ENCODE results near the gene EID2B. TPM values are rescaled to one million over a fixed set of nuclear protein-coding genes. Genes with fewer than 3 reads are reported as not detected.

The EID2B gene
- total and polyA plus RNA-seq, 8 donors = 0.63 to 3.9 (median 0.90) TPM

- intact Hi-C loops (cut with DNase I) = no loop called here
- WGBS, 2 donors = 56 to 70% methylated on average over 3 of the region's 3 CpGs
- peaks cover 0 to 7% (median 6%) of the 10 kb centered on the region in 3 donors for H3K4me1 ChIP-seq
- no peak for FAIRE-seq
- H3K27me3 ChIP-seq = no peaks in the 10 kb centered on the region
- H3K36me3 ChIP-seq = no peaks in the 10 kb centered on the region
- TF ChIP-seq CTCF (IDR thresholded peaks at IDR 0.05) = no peak
- no peak overlapping the region for H3K27ac ChIP-seq
- no peak overlapping the region for H3K4me3 ChIP-seq
- DNase-seq = no peak
- ATAC-seq = no peak
- H3K9me3 ChIP-seq = no peaks in the 10 kb centered on the region
These were observed 10.8 kb upstream of the EID2B start for GRCh38 chr19:39543477-39543857.

GRCh38 chr19:39542206-39542605 is 9.6 kb upstream of the EID2B start:
- no peak for ATAC-seq
- TF ChIP-seq CTCF (IDR thresholded peaks at IDR 0.05) = no peak
- no peak for FAIRE-seq
- DNase-seq = no peak
- H3K27ac ChIP-seq = no peak overlapping the region
- no peaks in the 10 kb centered on the region for H3K36me3 ChIP-seq
- no peak overlapping the region for H3K4me3 ChIP-seq
- intact Hi-C loops (cut with DNase I) = no loop called here
- peaks cover 0 to 11% (median 10%) of the 10 kb centered on the region in 3 donors for H3K4me1 ChIP-seq
- 52 to 56% methylated on average over 2 of the region's 2 CpGs for WGBS, 2 donors
- no peaks in the 10 kb centered on the region for H3K27me3 ChIP-seq
- H3K9me3 ChIP-seq = no peaks in the 10 kb centered on the region

GRCh38 chr19:39540333-39540673 is 7.7 kb upstream of the EID2B start:
- ATAC-seq (no peak), DNase-seq (no peak), FAIRE-seq (no peak)
- Histone ChIP-seq H3K36me3 (no peaks in the 10 kb centered on the region), H3K4me3 (peak overlapping the region in 1 of 4 donors; percentile 91), H3K9me3 (no peaks in the 10 kb centered on the region), H3K4me1 (peaks cover 0 to 11% (median 10%) of the 10 kb centered on the region in 3 donors), H3K27me3 (no peaks in the 10 kb centered on the region), H3K27ac (no peak overlapping the region)
- 2 to 4% methylated on average over 10 of the region's 10 CpGs for WGBS, 2 donors
- intact Hi-C loops (cut with DNase I) = no loop called here
- TF ChIP-seq CTCF (IDR thresholded peaks at IDR 0.05) = no peak

GRCh38 chr19:39539518-39540332 is 7.1 kb upstream of the EID2B start, which contains the start of gene EID2:
TSS of gene EID2 (minus strand) at chr19:39540161. CDS start at chr19:39540079, 82 bp downstream.
- no peaks in the 10 kb centered on the region for H3K9me3 ChIP-seq
- ATAC-seq (peak; percentile 98 to 99 (median 98)), DNase-seq (peak; percentile 91 to 99 (median 96)), FAIRE-seq (peak; percentile 92)
- H3K4me1 ChIP-seq = peaks cover 0 to 11% (median 10%) of the 10 kb centered on the region in 3 donors
- 0% methylated on average over 64 to 84 of the region's 84 CpGs for WGBS, 2 donors
- peak within 1 kb of the TSS; percentile 62 to 91 (median 84) for H3K4me3 ChIP-seq
- peak within 1 kb of the TSS; percentile 71 to 90 (median 84) for H3K27ac ChIP-seq
- TF ChIP-seq CTCF (IDR thresholded peaks at IDR 0.05) = peak; percentile 68 to 89 (median 78)
- no peaks in the 10 kb centered on the region for H3K27me3 ChIP-seq
- H3K36me3 ChIP-seq = no peaks in the 10 kb centered on the region
- intact Hi-C loops (cut with DNase I) = loop anchor here in 2 of 3 donors (10.0 kb wide), 3 partner anchors 95 to 435 kb away; partner anchors contain the start of genes MED29 (in 1 of the 2), PAF1 (in 1 of the 2) and SUPT5H (in 1 of the 2)

GRCh38 chr19:39539165-39539517 is 6.5 kb upstream of the EID2B start:
- Histone ChIP-seq H3K36me3 (no peaks in the 10 kb centered on the region), H3K9me3 (no peaks in the 10 kb centered on the region), H3K27ac (peak overlapping the region; percentile 71 to 90 (median 84)), H3K4me1 (peaks cover 0 to 11% (median 10%) of the 10 kb centered on the region in 3 donors), H3K4me3 (peak overlapping the region; percentile 62 to 91 (median 84)), H3K27me3 (no peaks in the 10 kb centered on the region)
- ATAC-seq (no peak), DNase-seq (no peak), FAIRE-seq (no peak)
- no peak for TF ChIP-seq CTCF (IDR thresholded peaks at IDR 0.05)
- 1% methylated on average over 10 of the region's 10 CpGs for WGBS, 2 donors
- intact Hi-C loops (cut with DNase I) = loop anchor here in 2 of 3 donors (10.0 kb wide), 3 partner anchors 94 to 434 kb away; partner anchors contain the start of genes MED29 (in 1 of the 2), PAF1 (in 1 of the 2) and SUPT5H (in 1 of the 2)

Data from pancreas (tissue), 10 donors.